Measurements from ENCODE around the gene TLE2. TPM values are rescaled to one million over a fixed set of nuclear protein-coding genes. Genes with fewer than 3 reads are reported as not detected.

Gene TLE2
- total RNA-seq: 4.4 TPM

DNA sequence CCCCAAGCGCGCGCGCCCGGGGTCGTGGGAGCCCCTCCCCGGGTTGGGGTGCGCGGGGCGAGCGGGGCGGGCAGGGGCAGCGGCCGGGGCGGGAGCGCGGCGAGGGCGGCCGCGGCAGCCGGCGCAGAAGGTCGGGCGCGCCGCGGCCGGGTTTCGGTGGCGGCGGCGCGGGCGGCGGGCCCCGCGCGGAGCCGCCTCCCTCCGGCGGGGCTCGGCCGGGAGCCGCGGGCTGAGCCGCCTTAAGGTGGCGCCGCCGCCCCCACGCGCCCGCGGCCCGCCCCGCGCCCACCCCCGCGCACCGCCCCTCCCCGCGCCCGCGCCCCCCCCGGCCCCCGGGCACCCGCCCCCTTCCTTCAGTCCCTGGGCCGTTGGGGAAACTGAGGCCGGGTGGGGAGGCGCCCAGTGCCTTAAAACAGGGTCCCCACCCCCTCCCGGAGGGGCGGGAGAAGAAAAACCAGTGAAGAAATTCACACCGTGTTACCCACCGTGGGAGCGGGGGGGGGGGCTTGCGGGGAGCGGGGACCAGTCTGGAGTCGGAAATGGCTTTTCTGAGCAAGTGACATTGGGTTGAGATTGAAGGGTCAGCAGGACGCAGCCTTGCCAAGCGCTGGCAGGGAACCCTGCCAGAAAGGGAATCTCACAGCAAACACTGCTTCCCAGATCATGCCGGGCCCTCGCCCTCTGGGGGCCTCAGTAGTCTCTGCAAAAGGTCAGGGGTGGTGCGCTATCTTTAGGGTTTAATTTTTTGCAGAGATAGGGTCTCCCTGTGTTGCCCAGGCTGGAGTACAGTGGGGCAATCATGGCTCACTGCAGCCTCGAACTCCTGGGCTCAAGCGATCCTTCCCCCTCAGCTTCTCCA, at the start of gene TLE2:
TLE2 (minus strand) TSS at position 216 of the 859 bp plus-strand sequence. CDS start 376 bp downstream, outside the sequence.
- H3K4me3 ChIP-seq (ENCODE audit: low read length): peak within 1 kb of the TSS; percentile 24
- peaks cover 42% of the 10 kb centered on the region for H3K27me3 ChIP-seq (ENCODE audit: insufficient read depth, low read length)
- H3K4me1 ChIP-seq (ENCODE audit: insufficient read depth, low read length): peaks cover 8% of the 10 kb centered on the region

GRCh38 chr19:3075605-3076431, 46.7 kb upstream of the TLE2 start:
- H3K4me3 ChIP-seq (ENCODE audit: low read length): no peak overlapping the region
- peaks cover 4% of the 10 kb centered on the region for H3K4me1 ChIP-seq (ENCODE audit: insufficient read depth, low read length)
- H3K9me3 ChIP-seq (ENCODE audit: low read depth, low read length): no peaks in the 10 kb centered on the region
- H3K27me3 ChIP-seq (ENCODE audit: insufficient read depth, low read length): no peaks in the 10 kb centered on the region

More for the DNA sequence above, at the start of gene TLE2:
- no peaks in the 10 kb centered on the region for H3K9me3 ChIP-seq (ENCODE audit: low read depth, low read length)

DNA sequence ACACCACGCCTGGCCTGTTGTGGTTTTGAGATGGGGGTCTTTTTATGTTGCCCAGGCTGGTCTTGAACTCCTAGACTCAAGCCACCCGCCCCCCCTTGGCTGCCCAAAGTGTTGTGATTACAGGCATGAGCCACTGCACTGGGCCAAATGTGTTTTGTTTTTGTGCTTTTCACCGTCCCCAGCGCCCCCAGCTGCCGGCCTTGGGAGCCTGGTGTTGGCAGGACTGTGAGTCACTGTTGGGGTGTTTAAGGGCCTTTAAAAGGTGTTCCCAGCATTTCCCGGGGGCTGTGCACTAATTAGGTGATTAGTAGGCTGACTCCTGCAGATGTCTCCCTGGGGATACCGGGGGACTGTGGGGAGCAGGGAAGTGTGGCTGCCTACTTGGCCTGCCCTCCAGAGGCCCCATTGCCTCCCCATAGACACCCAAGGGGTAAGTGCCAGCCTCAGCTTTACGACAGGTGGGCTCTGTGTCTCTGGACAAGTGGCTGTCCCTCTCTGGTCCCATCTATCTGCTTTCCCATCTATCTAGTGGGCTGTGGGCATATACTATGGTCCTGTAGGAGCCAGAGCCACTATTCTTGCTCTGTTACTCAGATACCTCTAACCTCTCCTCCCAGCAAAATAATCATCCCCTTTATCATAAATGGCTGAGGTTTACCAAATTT, 45.0 kb upstream of the TLE2 start:
- no peaks in the 10 kb centered on the region for H3K27me3 ChIP-seq (ENCODE audit: insufficient read depth, low read length)
- H3K4me3 ChIP-seq (ENCODE audit: low read length): no peak overlapping the region
- peaks cover 4% of the 10 kb centered on the region for H3K4me1 ChIP-seq (ENCODE audit: insufficient read depth, low read length)
- no peaks in the 10 kb centered on the region for H3K9me3 ChIP-seq (ENCODE audit: low read depth, low read length)

DNA sequence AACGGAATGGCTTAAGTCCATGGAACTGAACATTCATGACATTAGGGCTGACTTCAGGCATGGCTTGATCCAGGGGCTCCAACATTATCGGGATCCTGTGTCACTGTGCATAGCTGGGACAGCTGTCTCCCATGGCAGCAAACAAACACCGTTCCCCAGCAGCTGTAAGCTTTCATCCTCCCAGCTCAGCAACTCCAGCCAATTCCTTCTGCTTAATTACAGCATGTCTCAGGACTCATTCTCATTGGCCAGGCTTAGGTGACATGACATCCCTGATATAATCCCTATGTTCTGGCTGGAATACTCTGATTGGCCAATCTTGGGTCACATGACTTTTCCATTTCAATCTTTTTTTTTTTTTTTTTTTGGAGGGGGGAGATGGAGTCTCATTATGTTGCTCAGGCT, 44.1 kb upstream of the TLE2 start:
- H3K27me3 ChIP-seq (ENCODE audit: insufficient read depth, low read length): no peaks in the 10 kb centered on the region
- no peaks in the 10 kb centered on the region for H3K9me3 ChIP-seq (ENCODE audit: low read depth, low read length)
- peaks cover 4% of the 10 kb centered on the region for H3K4me1 ChIP-seq (ENCODE audit: insufficient read depth, low read length)
- H3K4me3 ChIP-seq (ENCODE audit: low read length): no peak overlapping the region

- H3K27me3 ChIP-seq (ENCODE audit: insufficient read depth, low read length): no peaks in the 10 kb centered on the region
- H3K9me3 ChIP-seq (ENCODE audit: low read depth, low read length): no peaks in the 10 kb centered on the region
- peaks cover 4% of the 10 kb centered on the region for H3K4me1 ChIP-seq (ENCODE audit: insufficient read depth, low read length)
- H3K4me3 ChIP-seq (ENCODE audit: low read length): no peak overlapping the region
Observed at GRCh38 chr19:3071768-3072167, 42.7 kb upstream of the TLE2 start.

GRCh38 chr19:3068071-3068470, 39.0 kb upstream of the TLE2 start:
- H3K9me3 ChIP-seq (ENCODE audit: low read depth, low read length): no peaks in the 10 kb centered on the region
- peaks cover 24% of the 10 kb centered on the region for H3K4me1 ChIP-seq (ENCODE audit: insufficient read depth, low read length)
- H3K27me3 ChIP-seq (ENCODE audit: insufficient read depth, low read length): no peaks in the 10 kb centered on the region
- no peak overlapping the region for H3K4me3 ChIP-seq (ENCODE audit: low read length)

- Histone ChIP-seq H3K9me3 (ENCODE audit: low read depth, low read length) (no peaks in the 10 kb centered on the region), H3K4me3 (ENCODE audit: low read length) (no peak overlapping the region), H3K27me3 (ENCODE audit: insufficient read depth, low read length) (no peaks in the 10 kb centered on the region), H3K4me1 (ENCODE audit: insufficient read depth, low read length) (peaks cover 29% of the 10 kb centered on the region)
Observed at GRCh38 chr19:3067563-3067962, 38.5 kb upstream of the TLE2 start.

DNA sequence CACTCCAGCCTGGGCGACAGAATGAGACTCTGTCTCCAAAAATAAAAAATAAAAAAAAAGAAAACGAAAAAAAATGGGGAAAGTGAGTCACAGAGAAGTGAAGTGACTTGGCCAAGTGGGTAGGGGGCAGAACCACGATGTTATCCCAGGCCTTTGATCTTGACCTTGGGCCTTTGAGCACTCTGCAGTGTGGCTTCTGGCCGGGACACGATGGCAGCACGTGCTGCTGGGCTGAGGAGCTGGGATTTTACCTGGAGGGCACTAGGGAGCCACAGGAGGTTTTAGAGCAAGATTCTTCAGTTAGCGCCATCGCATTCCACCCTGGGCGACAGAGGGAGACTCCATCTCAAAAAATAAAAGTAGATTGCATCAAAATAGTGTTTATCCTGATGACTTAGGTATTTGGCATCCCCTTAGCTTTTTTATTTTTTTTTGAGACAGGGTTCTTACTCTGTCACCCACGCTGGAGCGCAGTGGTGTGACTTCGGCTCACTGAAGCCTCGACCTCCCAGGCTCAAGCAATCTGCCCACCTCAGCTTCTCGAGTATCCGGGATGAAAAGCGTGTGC, 37.5 kb upstream of the TLE2 start:
- H3K27me3 ChIP-seq (ENCODE audit: insufficient read depth, low read length): no peaks in the 10 kb centered on the region
- no peaks in the 10 kb centered on the region for H3K9me3 ChIP-seq (ENCODE audit: low read depth, low read length)
- H3K4me1 ChIP-seq (ENCODE audit: insufficient read depth, low read length): peaks cover 29% of the 10 kb centered on the region
- no peak overlapping the region for H3K4me3 ChIP-seq (ENCODE audit: low read length)

DNA sequence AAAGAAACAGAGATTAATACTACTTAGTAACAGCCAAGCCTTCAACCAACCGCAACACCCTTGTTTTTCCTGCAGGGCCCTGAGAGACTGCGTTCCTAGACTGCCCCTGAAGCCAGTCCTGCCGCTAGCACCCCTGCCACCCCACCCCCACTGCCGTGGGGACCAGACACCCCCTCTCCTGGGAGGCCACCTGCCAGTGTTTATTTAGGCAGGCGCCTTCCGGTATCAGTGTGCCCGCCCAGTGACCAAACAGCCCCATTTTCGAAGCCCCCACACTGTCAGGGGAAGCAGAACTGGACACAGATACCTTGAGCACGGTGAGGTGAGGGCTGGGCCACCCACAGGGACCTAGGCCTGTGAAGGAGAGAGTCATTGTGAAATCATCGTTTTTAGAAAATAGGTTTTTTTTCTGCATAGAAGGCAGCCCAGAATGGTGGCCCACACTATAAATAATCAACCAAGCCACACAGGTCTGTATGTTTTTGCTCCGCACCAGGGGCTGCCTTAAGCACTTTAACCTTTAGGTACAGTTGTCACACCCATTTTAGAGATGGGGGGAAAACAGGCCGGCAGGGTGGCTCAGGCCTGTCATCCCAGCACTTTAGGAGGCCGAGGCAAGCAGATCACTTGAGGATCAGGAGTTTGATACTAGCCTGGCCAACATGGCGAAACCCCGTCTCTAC, 36.7 kb upstream of the TLE2 start:
- Histone ChIP-seq H3K4me3 (ENCODE audit: low read length) (no peak overlapping the region), H3K4me1 (ENCODE audit: insufficient read depth, low read length) (peaks cover 31% of the 10 kb centered on the region)

GRCh38 chr19:3064011-3064330, 34.9 kb upstream of the TLE2 start:
- no peak overlapping the region for H3K4me3 ChIP-seq (ENCODE audit: low read length)
- peaks cover 50% of the 10 kb centered on the region for H3K4me1 ChIP-seq (ENCODE audit: insufficient read depth, low read length)
- no peaks in the 10 kb centered on the region for H3K27me3 ChIP-seq (ENCODE audit: insufficient read depth, low read length)
- H3K9me3 ChIP-seq (ENCODE audit: low read depth, low read length): no peaks in the 10 kb centered on the region

More for the DNA sequence above, 36.7 kb upstream of the TLE2 start:
- Histone ChIP-seq H3K27me3 (ENCODE audit: insufficient read depth, low read length) (no peaks in the 10 kb centered on the region), H3K9me3 (ENCODE audit: low read depth, low read length) (no peaks in the 10 kb centered on the region)

DNA sequence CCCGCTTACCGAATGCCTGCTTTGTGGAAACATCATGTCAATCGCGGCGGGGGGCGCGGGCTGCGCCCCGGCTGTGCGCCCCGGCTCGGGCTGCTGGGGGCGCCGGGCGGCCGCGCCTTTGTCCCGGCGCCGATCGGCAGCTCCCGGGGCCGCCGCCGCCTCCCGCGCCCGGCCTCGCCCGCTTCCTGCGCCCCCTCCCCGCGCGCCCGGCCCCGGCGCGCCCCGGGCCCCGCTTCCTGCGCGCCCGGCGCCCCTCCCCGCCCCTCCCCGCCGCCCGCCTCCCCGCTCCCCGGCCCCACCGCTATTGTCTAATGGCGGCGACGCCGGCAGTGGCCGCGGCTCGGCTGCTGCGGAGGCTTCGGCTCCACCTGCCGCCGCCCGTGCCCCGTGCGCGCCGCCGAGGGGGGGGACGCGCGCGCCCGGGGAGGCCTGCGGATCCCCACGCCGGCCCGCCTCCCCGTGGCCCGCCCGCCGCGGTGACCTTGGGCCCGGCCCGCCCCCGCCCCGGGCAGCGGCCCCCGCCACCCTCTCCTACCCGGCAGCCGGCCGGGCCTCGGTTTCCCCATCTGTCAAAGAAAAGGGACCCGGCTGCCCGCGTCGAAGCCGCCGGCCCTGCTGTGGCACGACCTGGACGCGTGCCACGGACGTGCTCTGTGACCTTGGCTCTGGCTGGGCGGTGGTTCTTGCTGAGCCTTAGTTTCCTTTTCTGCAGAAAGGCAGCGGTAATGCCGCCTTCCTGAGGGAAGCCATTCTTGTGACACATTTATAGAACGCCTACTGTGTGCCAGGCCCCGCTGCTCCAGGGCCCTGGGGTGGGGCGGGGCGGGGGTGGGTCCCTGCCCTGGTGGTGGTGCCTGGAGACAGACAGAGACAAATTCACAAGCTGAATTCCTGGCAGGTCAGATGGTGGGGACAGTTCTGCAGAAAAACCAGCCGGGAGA, 33.4 kb upstream of the TLE2 start, which contains the start of gene TLE5:
TLE5 (minus strand) TSS at position 331 of the 941 bp plus-strand sequence; CDS start at position 36, 295 bp downstream.
- no peaks in the 10 kb centered on the region for H3K9me3 ChIP-seq (ENCODE audit: low read depth, low read length)
- no peaks in the 10 kb centered on the region for H3K27me3 ChIP-seq (ENCODE audit: insufficient read depth, low read length)
- peaks cover 63% of the 10 kb centered on the region for H3K4me1 ChIP-seq (ENCODE audit: insufficient read depth, low read length)
- peak within 1 kb of the TSS; percentile 63 for H3K4me3 ChIP-seq (ENCODE audit: low read length)

- H3K4me3 ChIP-seq (ENCODE audit: low read length): peak overlapping the region; percentile 63
- H3K27me3 ChIP-seq (ENCODE audit: insufficient read depth, low read length): no peaks in the 10 kb centered on the region
- no peaks in the 10 kb centered on the region for H3K9me3 ChIP-seq (ENCODE audit: low read depth, low read length)
- H3K4me1 ChIP-seq (ENCODE audit: insufficient read depth, low read length): peaks cover 69% of the 10 kb centered on the region
Observed at GRCh38 chr19:3061182-3062161, 32.4 kb upstream of the TLE2 start.

- Histone ChIP-seq H3K27me3 (ENCODE audit: insufficient read depth, low read length) (no peaks in the 10 kb centered on the region), H3K9me3 (ENCODE audit: low read depth, low read length) (no peaks in the 10 kb centered on the region), H3K4me1 (ENCODE audit: insufficient read depth, low read length) (peaks cover 66% of the 10 kb centered on the region), H3K4me3 (ENCODE audit: low read length) (peak overlapping the region; percentile 63)
Observed at GRCh38 chr19:3060857-3061181, 31.7 kb upstream of the TLE2 start.

All from mononuclear cell (primary cell).